H9 (cell line): ENCODE results near the gene TRMT61A. TPM values are rescaled to one million over a fixed set of nuclear protein-coding genes. Genes with fewer than 3 reads are reported as not detected.

Source experiments
- DNase-seq: peaks from one replicate; pipeline ENCODE4 v3.0.0-alpha.2; 2017
- H2AFZ ChIP-seq: one replicate; pipeline ENCODE4 v1.6.1; 2013; ENCODE audit warnings: mild to moderate bottlenecking, low read length, control low read depth, moderate library complexity
- H2AK5ac ChIP-seq: 2 replicates; pipeline ENCODE4 v1.6.1; 2013; ENCODE audit warnings: low read length, control low read depth, mixed read lengths; ENCODE audit not compliant: insufficient read length
- H2BK120ac ChIP-seq: one replicate; pipeline ENCODE4 v1.6.1; 2013; ENCODE audit warnings: low read depth, mild to moderate bottlenecking, low read length, control low read depth, inconsistent platforms; ENCODE audit not compliant: poor library complexity, severe bottlenecking
- H2BK12ac ChIP-seq: 2 replicates; pipeline ENCODE4 v1.6.1; 2013; ENCODE audit warnings: low read length, control low read depth, mixed read lengths, low read depth; ENCODE audit not compliant: insufficient read length
- H2BK15ac ChIP-seq: 2 replicates; pipeline ENCODE4 v1.6.1; 2013; ENCODE audit warnings: low read depth, low read length, control low read depth
- H2BK20ac ChIP-seq: one replicate; pipeline ENCODE4 v1.6.1; 2013; ENCODE audit warnings: low read depth, mild to moderate bottlenecking, low read length, control low read depth, inconsistent platforms; ENCODE audit not compliant: poor library complexity, severe bottlenecking
- H2BK5ac ChIP-seq: 2 replicates; pipeline ENCODE4 v1.6.1; 2013; ENCODE audit warnings: low read length, control low read depth, mixed read lengths; ENCODE audit not compliant: insufficient read length
- H3K14ac ChIP-seq: 2 replicates; pipeline ENCODE4 v1.6.1; 2013; ENCODE audit warnings: low read length, control low read depth; ENCODE audit not compliant: insufficient read depth
- H3K18ac ChIP-seq: 2 replicates; pipeline ENCODE4 v1.6.1; 2013; ENCODE audit warnings: low read depth, mild to moderate bottlenecking, mixed read lengths, low read length, control low read depth; ENCODE audit not compliant: insufficient read length
- H3K23ac ChIP-seq: 2 replicates; pipeline ENCODE4 v1.6.1; 2013; ENCODE audit warnings: low read length, control low read depth, mixed read lengths, low read depth; ENCODE audit not compliant: insufficient read length
- H3K23me2 ChIP-seq: 2 replicates; pipeline ENCODE4 v1.6.1; 2013; ENCODE audit warnings: low read depth, mild to moderate bottlenecking, mixed read lengths, low read length, control low read depth; ENCODE audit not compliant: insufficient read length, poor library complexity, severe bottlenecking
- H3K27ac ChIP-seq: 2 replicates; pipeline ENCODE4 v1.5.1; 2013; ENCODE audit warnings: low read length, control low read depth, mixed read lengths, low read depth; ENCODE audit not compliant: insufficient read length
- H3K27me3 ChIP-seq: 2 replicates; pipeline ENCODE4 v1.6.1; 2013; ENCODE audit warnings: low read length, control low read depth, inconsistent platforms; ENCODE audit not compliant: insufficient read depth
- H3K4ac ChIP-seq: 2 replicates; pipeline ENCODE4 v1.6.1; 2013; ENCODE audit warnings: low read depth, mild to moderate bottlenecking, control low read depth, inconsistent platforms, low read length, moderate library complexity
- H3K4me1 ChIP-seq: 2 replicates; pipeline ENCODE4 v1.6.1; 2013; ENCODE audit warnings: low read length, control low read depth, inconsistent platforms; ENCODE audit not compliant: insufficient read depth
- H3K4me2 ChIP-seq: 2 replicates; pipeline ENCODE4 v1.6.1; 2013; ENCODE audit warnings: low read length, control low read depth, mixed read lengths; ENCODE audit not compliant: insufficient read length, insufficient read depth
- H3K56ac ChIP-seq: 2 replicates; pipeline ENCODE4 v1.6.1; 2013; ENCODE audit warnings: low read depth, mild to moderate bottlenecking, mixed read lengths, low read length, control low read depth; ENCODE audit not compliant: insufficient read length
- H3K79me1 ChIP-seq: 2 replicates; pipeline ENCODE4 v1.6.1; 2013; ENCODE audit warnings: low read depth, mild to moderate bottlenecking, moderate library complexity, low read length, control low read depth, inconsistent platforms; ENCODE audit not compliant: insufficient read depth, poor library complexity, severe bottlenecking
- H3K79me2 ChIP-seq: 2 replicates; pipeline ENCODE4 v1.6.1; 2013; ENCODE audit warnings: low read length, control low read depth, inconsistent platforms; ENCODE audit not compliant: insufficient read depth
- H3K9ac ChIP-seq: 2 replicates; pipeline ENCODE4 v1.6.1; 2013; ENCODE audit warnings: low read length, control low read depth, mixed read lengths; ENCODE audit not compliant: insufficient read length; ENCODE audit errors: extremely low read depth
- H3K9me3 ChIP-seq: one replicate; pipeline ENCODE4 v1.6.1; 2013; ENCODE audit warnings: low read depth, low read length, inconsistent platforms; ENCODE audit not compliant: control insufficient read depth
- H3T11ph ChIP-seq: one replicate; pipeline ENCODE4 v1.6.1; 2013; ENCODE audit warnings: mild to moderate bottlenecking, low read length, control low read depth, inconsistent platforms
- H4K20me1 ChIP-seq: one replicate; pipeline ENCODE4 v1.6.1; 2013; ENCODE audit not compliant: control insufficient read depth, insufficient read length, insufficient read depth
- H4K5ac ChIP-seq: 2 replicates; pipeline ENCODE4 v1.6.1; 2013; ENCODE audit warnings: low read depth, mild to moderate bottlenecking, mixed read lengths, low read length, control low read depth; ENCODE audit not compliant: insufficient read length
- H4K8ac ChIP-seq: replicated peaks from 2 replicates; pipeline ENCODE4 v1.6.1; 2013; ENCODE audit warnings: low read length, control low read depth, mixed read lengths, low read depth; ENCODE audit not compliant: insufficient read length
- H4K91ac ChIP-seq: 2 replicates; pipeline ENCODE4 v1.6.1; 2013; ENCODE audit warnings: low read depth, mild to moderate bottlenecking, moderate library complexity, mixed read lengths, low read length, control low read depth; ENCODE audit not compliant: insufficient read length
- H3K27ac Mint-ChIP-seq, 3 experiments: 2 replicates in 2 of 3; 3 replicates in 1 of 3; pipeline ENCODE4 v1.8.0; 2020 to 2021; ENCODE audit warnings: mixed read lengths in 3 of 3, mild to moderate bottlenecking in 1 of 3, moderate library complexity in 1 of 3
- H3K27me3 Mint-ChIP-seq: 2 replicates; pipeline ENCODE4 v1.8.0; 2021; ENCODE audit warnings: low read depth, mild to moderate bottlenecking, moderate library complexity, mixed read lengths
- H3K36me3 Mint-ChIP-seq, 3 experiments: 2 replicates in 2 of 3; 3 replicates in 1 of 3; pipeline ENCODE4 v1.8.0; 2020 to 2021; ENCODE audit warnings: low read depth in 3 of 3, mixed read lengths in 3 of 3; ENCODE audit not compliant: insufficient read depth in 1 of 3
- H3K4me1 Mint-ChIP-seq, 2 experiments: 2 replicates each; pipeline ENCODE4 v1.8.0; 2020; ENCODE audit warnings: mixed read lengths in 2 of 2
- H3K4me3 Mint-ChIP-seq, 2 experiments: 2 replicates in 1 of 2; 3 replicates in 1 of 2; pipeline ENCODE4 v1.8.0; 2020 to 2021; ENCODE audit warnings: mild to moderate bottlenecking in 2 of 2, mixed read lengths in 2 of 2, moderate library complexity in 1 of 2
- H3K9me3 Mint-ChIP-seq, 2 experiments: 2 replicates in 1 of 2; 3 replicates in 1 of 2; pipeline ENCODE4 v1.8.0; 2020; ENCODE audit warnings: mild to moderate bottlenecking in 2 of 2, mixed read lengths in 2 of 2, moderate library complexity in 1 of 2
- CTCF ChIP-seq: fragments of 200-600 bp; sonication (generic); conservative IDR thresholded peaks from 3 replicates; pipeline ENCODE4 v1.8.0; 2021; ENCODE audit warnings: antibody characterized with exemption, mild to moderate bottlenecking
- WGBS: extraction: QIAGEN DNeasy Blood & Tissue Kit; methylation state at CpG from one replicate; pipeline ENCODE4 v1.1.7; 2013; ENCODE audit warnings: missing lambda C conversion rate, low lambda C conversion rate, mixed read lengths; ENCODE audit not compliant: insufficient read length; ENCODE audit errors: extremely low coverage; 5-methylcytosine and 5-hydroxymethylcytosine counted together
- total RNA-seq: library from RNA; stranded (reverse); gene quantifications from 2 replicates; pipeline ENCODE4 v1.2.1, GENCODE V29; 2021

Gene TRMT61A
- total RNA-seq, 1 experiment from 2014 or later: 21.9 TPM

DNA sequence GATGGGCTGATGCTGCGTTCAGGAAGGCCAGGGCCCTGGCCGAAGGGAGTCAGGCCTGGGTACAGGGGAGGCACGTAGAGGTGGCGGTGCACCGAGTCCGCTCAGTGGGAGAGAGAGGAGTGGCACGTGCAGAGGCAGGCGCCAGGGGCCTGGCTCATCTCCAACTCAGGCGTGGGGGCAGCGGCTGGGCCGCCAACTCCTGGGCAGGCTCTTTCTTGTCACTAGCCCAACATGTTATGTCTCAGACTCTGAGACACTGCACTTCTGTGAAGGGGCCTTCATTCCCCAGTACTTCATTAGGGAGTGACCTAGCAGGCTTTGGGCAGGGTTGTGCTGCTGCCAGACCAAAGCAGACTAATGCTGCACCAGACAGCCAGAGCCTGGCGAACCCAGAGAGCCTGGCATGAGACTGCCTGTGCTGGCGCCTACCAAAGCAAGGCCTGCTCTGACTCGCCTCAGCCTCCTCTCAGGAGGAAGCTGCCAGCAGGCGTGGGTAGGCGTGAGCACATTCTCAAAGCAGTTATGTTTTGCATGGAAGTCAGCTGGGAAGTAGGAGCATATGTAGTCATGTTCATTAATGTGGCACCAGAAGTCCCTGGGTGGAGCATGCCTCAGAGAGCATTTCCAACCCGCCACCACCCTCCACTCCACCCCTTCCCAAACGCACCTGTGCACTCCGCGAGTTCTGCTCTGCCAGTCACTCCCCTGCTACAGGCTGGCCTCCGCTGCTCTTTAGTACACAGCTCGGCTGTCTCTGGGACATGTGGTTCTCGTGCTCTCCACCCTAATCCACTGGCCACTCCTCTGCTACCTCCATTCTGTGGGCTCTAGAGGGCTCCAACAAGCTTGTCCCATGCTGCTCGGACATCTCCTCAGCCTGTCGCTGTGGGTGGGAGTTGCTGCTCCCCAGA, 16.0 kb upstream of the TRMT61A start:
- TF ChIP-seq CTCF: no peak
- Histone ChIP-seq H2BK5ac (no peak overlapping the region), H3K56ac (no peak overlapping the region), H3K14ac (no peak overlapping the region), H3K79me1 (no peaks in the 10 kb centered on the region), H3K27me3 (no peaks in the 10 kb centered on the region), H3K9ac (no peak overlapping the region), H3K4me2 (no peak overlapping the region), H3K23ac (no peak overlapping the region), H3K9me3 (no peaks in the 10 kb centered on the region), H4K8ac (no peak overlapping the region), H3K4ac (no peak overlapping the region), H2BK120ac (no peak overlapping the region), H4K5ac (no peak overlapping the region), H4K91ac (no peak overlapping the region), H2AK5ac (no peak overlapping the region), H2BK20ac (no peak overlapping the region), H2BK15ac (no peak overlapping the region), H3K18ac (no peak overlapping the region), H3K4me1 (no peaks in the 10 kb centered on the region), H3K23me2 (no peaks in the 10 kb centered on the region), H2BK12ac (no peak overlapping the region), H4K20me1 (no peaks in the 10 kb centered on the region), H3K27ac (no peak overlapping the region), H2AFZ (no peak overlapping the region), H3K79me2 (no peaks in the 10 kb centered on the region), H3T11ph (no peak overlapping the region)
- no peaks in the 10 kb centered on the region for H3K27me3 Mint-ChIP-seq
- peak overlapping the region in 1 of 3 experiments; percentile 87; a peak in 1 of 7 replicates for H3K27ac Mint-ChIP-seq
- peaks cover 4 to 25% (median 17%) of the 10 kb centered on the region in 3 experiments for H3K36me3 Mint-ChIP-seq
- peaks cover 2 to 13% of the 10 kb centered on the region in 2 experiments for H3K4me1 Mint-ChIP-seq
- no peak overlapping the region for H3K4me3 Mint-ChIP-seq
- no peaks in the 10 kb centered on the region for H3K9me3 Mint-ChIP-seq
- DNase-seq: no peak
- no CpG with 5 or more reads among the region's 25 CpGs for WGBS
